PC-3 (cell line): ENCODE measurements around the gene TPK1.

Experiments
- CTCF ChIP-seq: fragments of 300-600 bp; sonication (generic); conservative IDR thresholded peaks from 2 replicates; pipeline ENCODE4 v1.5.1; 2017; ENCODE audit warnings: antibody characterized with exemption, low read depth, mild to moderate bottlenecking, low read length
- EZH2 ChIP-seq: fragments of 300-600 bp; sonication (generic); IDR thresholded peaks from one replicate; pipeline ENCODE4 v1.6.1; 2017; ENCODE audit warnings: antibody characterized with exemption, mild to moderate bottlenecking, low read length; ENCODE audit not compliant: unreplicated experiment

- TF ChIP-seq EZH2 (no peak), CTCF (no peak)
These were observed 380.8 kb downstream of the TPK1 start for GRCh38 chr7:144455040-144455404.
